ENCODE results near the gene PACSIN3.

- no peak for TF ChIP-seq CTCF (IDR thresholded peaks at IDR 0.05)
- TF ChIP-seq POLR2A (IDR thresholded peaks at IDR 0.05) = no peak
Measured at GRCh38 chr11:47152126-47152952, 33.9 kb downstream of the PACSIN3 start.

Measured in thyroid gland (tissue), 4 donors.